Esophagus muscularis mucosa (tissue), 3 donors: ENCODE measurements around the gene GRIK3.

Experiments used
- POLR2A ChIP-seq: fragments of 450-650 bp; IDR thresholded peaks from one replicate; pipeline ENCODE4 v1.6.1; 2017; ENCODE audit warnings: antibody characterized with exemption, moderate library complexity, mild to moderate bottlenecking, low read depth
- POLR2AphosphoS5 ChIP-seq, 2 donors: sonication (generic); formaldehyde crosslinking; IDR thresholded peaks; one replicate each; pipeline ENCODE4 v1.6.1; 2017; ENCODE audit warnings: antibody characterized with exemption in 2 of 2
- TF ChIP-seq, protein P1 (sequence below), 3 experiments: fragments of 200-600 bp in 2 of 3; fragments of 450-650 bp in 1 of 3; sonication (generic) in 2 of 3; IDR thresholded peaks; one replicate each; pipeline ENCODE4 v1.5.1; 2017 to 2019; ENCODE audit warnings: antibody characterized with exemption in 3 of 3, mild to moderate bottlenecking in 2 of 3, moderate library complexity in 1 of 3

GRCh38 chr1:36953061-36953460 lies 81.3 kb downstream of the GRIK3 start:
- TF ChIP-seq POLR2AphosphoS5 (IDR thresholded peaks at IDR 0.05) (no peak), POLR2A (no peak)
- TF ChIP-seq, protein P1, sequence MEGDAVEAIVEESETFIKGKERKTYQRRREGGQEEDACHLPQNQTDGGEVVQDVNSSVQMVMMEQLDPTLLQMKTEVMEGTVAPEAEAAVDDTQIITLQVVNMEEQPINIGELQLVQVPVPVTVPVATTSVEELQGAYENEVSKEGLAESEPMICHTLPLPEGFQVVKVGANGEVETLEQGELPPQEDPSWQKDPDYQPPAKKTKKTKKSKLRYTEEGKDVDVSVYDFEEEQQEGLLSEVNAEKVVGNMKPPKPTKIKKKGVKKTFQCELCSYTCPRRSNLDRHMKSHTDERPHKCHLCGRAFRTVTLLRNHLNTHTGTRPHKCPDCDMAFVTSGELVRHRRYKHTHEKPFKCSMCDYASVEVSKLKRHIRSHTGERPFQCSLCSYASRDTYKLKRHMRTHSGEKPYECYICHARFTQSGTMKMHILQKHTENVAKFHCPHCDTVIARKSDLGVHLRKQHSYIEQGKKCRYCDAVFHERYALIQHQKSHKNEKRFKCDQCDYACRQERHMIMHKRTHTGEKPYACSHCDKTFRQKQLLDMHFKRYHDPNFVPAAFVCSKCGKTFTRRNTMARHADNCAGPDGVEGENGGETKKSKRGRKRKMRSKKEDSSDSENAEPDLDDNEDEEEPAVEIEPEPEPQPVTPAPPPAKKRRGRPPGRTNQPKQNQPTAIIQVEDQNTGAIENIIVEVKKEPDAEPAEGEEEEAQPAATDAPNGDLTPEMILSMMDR (IDR thresholded peaks at IDR 0.05) = no peak
